ENCODE data around the gene ZNF202.
A peak's percentile ranks its signal among the peaks of the same experiment; 100 is the strongest.
"Not testable (repeated sequence)": the region's sequence is repeated elsewhere in the genome, so short reads cannot be mapped to it uniquely, and the experiment has no call there.

Gene ZNF202

DNA sequence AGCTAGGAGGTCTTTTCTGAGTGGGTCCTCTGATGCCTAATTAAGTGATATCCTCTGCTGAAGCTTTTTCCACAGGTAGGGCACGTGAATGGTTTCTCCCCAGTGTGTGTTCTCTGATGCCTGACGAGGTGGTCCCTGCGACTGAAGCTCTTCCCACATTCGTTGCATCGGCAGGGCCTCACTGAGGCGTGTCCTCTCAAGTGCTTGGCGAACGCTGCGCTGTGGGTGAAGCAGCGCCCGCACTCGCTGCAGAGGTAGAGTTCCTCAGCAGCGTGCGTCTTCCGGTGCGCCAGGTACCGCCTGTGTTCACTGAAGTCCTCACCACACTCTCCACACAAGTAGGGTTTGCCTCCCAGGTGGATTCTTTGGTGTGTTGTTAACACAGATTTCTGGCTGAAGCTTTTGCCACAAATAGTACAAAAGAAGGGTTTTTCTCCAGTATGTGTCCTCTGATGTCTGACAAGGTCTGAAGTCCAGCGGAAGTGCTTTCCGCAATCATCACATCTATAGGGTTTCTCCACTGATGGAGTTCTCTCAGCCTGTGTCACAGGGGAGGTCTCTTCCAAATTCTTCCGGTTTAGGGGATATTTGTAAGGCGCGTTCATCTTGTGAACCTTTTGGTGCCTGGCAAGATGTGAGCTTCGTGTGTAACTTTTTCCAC is 15.3 kb downstream of the ZNF202 start:
- in situ Hi-C loops (cut with MboI; ENCODE audit: low pct_unique_long_range_greater_than_20kb, low sequenced_read_pairs, unreplicated experiment) = no loop called here

DNA sequence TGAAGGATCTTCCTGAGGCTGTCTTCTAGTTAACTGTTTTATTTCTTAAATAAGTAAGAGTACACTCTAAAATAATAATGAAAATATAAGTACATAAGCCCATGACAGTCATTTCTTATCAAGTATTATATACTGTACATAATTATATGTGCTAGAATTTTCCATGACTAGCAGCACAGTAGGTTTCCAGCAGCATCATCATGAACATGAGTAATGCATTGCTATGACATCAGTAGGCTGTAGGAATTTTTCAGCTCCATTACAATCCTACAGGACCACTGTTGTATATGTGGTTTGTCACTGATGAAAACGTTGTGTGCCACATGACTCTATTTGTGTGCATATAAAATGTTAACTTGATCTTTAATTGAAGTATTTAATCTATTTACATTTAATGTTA is 22.0 kb downstream of the ZNF202 start:
- TF ChIP-seq, protein P1, sequence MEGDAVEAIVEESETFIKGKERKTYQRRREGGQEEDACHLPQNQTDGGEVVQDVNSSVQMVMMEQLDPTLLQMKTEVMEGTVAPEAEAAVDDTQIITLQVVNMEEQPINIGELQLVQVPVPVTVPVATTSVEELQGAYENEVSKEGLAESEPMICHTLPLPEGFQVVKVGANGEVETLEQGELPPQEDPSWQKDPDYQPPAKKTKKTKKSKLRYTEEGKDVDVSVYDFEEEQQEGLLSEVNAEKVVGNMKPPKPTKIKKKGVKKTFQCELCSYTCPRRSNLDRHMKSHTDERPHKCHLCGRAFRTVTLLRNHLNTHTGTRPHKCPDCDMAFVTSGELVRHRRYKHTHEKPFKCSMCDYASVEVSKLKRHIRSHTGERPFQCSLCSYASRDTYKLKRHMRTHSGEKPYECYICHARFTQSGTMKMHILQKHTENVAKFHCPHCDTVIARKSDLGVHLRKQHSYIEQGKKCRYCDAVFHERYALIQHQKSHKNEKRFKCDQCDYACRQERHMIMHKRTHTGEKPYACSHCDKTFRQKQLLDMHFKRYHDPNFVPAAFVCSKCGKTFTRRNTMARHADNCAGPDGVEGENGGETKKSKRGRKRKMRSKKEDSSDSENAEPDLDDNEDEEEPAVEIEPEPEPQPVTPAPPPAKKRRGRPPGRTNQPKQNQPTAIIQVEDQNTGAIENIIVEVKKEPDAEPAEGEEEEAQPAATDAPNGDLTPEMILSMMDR (IDR thresholded peaks at IDR 0.05; ENCODE audit: extremely low read depth, insufficient read depth, missing control alignments) = no peak
- DNase-seq (ENCODE audit: low spot score) = no peak

More for the DNA sequence above, 15.3 kb downstream of the ZNF202 start:
- DNase-seq (ENCODE audit: low spot score) = no peak
- TF ChIP-seq, protein P1 (IDR thresholded peaks at IDR 0.05; ENCODE audit: extremely low read depth, insufficient read depth, missing control alignments) = no peak

GRCh38 chr11:123718469-123718868 is 23.0 kb downstream of the ZNF202 start:
- TF ChIP-seq, protein P1 (IDR thresholded peaks at IDR 0.05; ENCODE audit: extremely low read depth, insufficient read depth, missing control alignments) = no peak
- no peak for DNase-seq (ENCODE audit: low spot score)
- in situ Hi-C loops (cut with MboI; ENCODE audit: low pct_unique_long_range_greater_than_20kb, low sequenced_read_pairs, unreplicated experiment) = no loop called here

More for the DNA sequence above, 22.0 kb downstream of the ZNF202 start:
- in situ Hi-C loops (cut with MboI; ENCODE audit: low pct_unique_long_range_greater_than_20kb, low sequenced_read_pairs, unreplicated experiment) = no loop called here

- DNase-seq (ENCODE audit: low spot score) = no peak
- in situ Hi-C loops (cut with MboI; ENCODE audit: low pct_unique_long_range_greater_than_20kb, low sequenced_read_pairs, unreplicated experiment) = no loop called here
- TF ChIP-seq, protein P1 (IDR thresholded peaks at IDR 0.05; ENCODE audit: extremely low read depth, insufficient read depth, missing control alignments) = no peak
Measured at GRCh38 chr11:123718063-123718462, 23.4 kb downstream of the ZNF202 start.

DNA sequence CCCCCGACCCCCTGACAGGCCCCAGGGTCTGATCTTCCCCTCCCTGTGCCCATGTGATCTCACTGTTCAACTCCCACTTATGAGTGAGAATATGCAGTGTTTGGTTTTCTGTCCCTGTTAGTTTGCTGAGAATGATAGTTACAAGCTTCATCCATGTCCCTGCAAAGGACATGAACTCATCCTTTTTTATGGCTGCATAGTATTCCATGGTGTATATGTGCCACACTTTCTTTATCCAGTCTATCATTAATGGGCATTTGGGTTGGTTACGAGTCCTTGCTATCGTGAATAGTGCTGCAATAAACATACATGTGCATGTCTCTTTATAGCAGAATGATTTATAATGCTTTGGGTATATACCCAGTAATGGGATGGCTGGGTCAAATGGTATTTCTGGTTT is 28.8 kb downstream of the ZNF202 start:
- DNase-seq (ENCODE audit: low spot score); in situ Hi-C loops (cut with MboI; ENCODE audit: low pct_unique_long_range_greater_than_20kb, low sequenced_read_pairs, unreplicated experiment): not testable (repeated sequence)

- TF ChIP-seq, protein P1 (IDR thresholded peaks at IDR 0.05; ENCODE audit: extremely low read depth, insufficient read depth, missing control alignments) = peak; percentile 82
- in situ Hi-C loops (cut with MboI; ENCODE audit: low pct_unique_long_range_greater_than_20kb, low sequenced_read_pairs, unreplicated experiment) = no loop called here
- peak; percentile 65 for DNase-seq (ENCODE audit: low spot score)
Measured at GRCh38 chr11:123707606-123708205, 33.8 kb downstream of the ZNF202 start.

DNA sequence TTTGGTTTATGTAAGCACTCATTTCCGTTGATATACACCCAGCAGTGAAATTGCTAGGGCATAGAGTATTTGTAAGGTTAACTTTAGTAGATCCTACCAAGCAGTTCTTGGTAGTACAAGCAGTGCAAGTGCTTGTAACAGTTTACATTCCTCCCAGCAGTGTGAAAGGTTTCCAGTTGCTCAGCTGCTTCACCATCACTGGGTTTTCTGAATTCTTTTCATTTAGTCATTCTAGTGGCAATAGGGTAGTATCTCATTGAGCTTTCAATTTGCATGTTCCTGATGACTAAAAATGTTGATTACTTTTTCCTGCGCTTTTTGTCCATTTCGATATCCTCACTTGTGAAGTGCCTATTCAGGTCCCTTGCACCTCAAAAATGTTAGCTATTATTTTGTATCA is 34.3 kb downstream of the ZNF202 start:
- no peak for DNase-seq (ENCODE audit: low spot score)
- TF ChIP-seq, protein P1 (IDR thresholded peaks at IDR 0.05; ENCODE audit: extremely low read depth, insufficient read depth, missing control alignments) = no peak
- in situ Hi-C loops (cut with MboI; ENCODE audit: low pct_unique_long_range_greater_than_20kb, low sequenced_read_pairs, unreplicated experiment) = no loop called here
